Activated CD4-positive, alpha-beta T cell treated with anti-CD3 and anti-CD28 coated beads for 48 hours (primary cell): ENCODE measurements around the gene GABARAP.
"Not testable (repeated sequence)": the region's sequence is repeated elsewhere in the genome, so short reads cannot be mapped to it uniquely, and the experiment has no call there.

Experiments
- DNase-seq: peaks from one replicate; pipeline ENCODE4 v3.0.0-alpha.2; 2020

GABARAP gene

GRCh38 chr17:7260651-7261378, 18.6 kb upstream of the GABARAP start:
- DNase-seq, result peak; percentile 34

- no peak for DNase-seq
Observed at GRCh38 chr17:7260151-7260550, 17.9 kb upstream of the GABARAP start.

GRCh38 chr17:7259555-7259889, 17.3 kb upstream of the GABARAP start:
- DNase-seq, result no peak

DNA sequence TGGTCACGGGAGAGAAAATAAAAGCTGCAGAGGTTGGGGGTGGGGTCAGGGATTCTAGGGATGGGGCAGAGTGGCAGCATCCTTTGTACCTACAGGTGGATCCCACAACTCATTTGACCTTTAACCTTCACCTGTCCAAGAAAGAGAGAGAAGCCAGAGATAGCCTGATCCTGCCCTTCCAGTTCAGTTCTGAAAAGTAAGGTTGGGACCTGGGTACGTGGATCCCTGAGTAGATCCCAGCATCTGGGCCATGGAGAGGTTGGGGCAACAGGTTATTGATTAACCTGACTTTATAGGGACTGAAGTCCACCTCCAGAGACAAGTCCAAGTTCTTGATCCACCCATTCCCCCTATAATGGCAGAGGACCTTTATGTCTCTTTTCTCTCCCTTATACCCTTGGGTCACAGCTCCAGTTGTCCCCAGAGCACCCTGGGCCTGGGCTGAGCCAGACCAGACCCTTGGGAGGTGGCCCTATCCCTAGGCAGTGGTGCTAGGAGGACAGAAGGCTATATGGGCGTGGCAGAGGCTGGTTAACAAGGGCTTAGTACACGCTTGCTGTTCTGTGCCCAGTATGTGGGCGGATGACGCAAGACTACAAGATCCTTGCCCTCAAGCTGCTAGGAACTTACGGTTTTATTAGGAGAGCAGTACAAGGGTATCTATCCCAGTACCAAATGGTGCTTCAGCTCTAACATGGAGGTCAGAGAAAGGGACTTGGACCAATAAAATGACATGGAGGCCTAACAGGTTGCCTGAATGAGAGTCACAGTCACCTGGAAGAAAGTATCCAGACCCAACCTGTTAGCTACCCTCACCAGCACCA, 16.7 kb upstream of the GABARAP start:
- peak; percentile 38 for DNase-seq

GRCh38 chr17:7256766-7257456, 14.7 kb upstream of the GABARAP start:
- DNase-seq, result no peak

DNA sequence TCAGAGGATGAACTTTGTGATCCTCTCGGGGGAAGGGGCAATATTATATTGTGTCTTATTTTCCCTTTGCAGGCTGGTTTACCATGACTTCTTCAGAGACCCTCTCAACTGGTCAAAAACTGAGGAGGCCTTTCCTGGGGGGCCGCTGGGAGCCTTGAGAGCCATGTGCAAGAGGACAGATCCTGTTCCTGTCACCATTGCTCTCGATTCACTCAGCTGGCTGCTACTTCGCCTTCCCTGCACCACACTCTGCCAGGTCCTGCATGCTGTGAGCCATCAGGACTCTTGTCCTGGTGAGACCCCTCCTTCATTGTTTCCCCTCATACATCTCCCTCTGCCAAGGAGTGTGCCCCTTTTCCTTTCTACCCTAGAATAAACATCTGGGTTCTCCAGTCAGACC, 12.3 kb upstream of the GABARAP start:
- no peak for DNase-seq

DNA sequence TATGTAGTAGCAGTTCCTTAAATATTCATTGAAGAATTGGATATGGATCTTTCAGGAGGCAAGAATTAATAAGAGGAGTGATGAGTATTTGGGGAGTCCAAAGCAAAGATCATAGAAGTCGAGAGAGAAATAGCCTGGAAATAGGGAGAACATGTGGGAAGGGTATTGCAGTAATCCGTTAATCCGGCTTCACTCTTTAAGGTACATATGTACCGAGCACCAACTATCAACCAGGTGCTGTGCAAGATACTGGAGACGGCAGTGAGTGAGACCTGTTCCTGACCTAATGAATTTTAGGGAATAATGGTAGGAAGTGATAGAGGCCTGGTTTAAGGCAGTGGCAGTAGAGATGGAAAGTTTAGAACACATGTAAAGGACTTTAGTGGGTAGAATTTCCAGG, 10.8 kb upstream of the GABARAP start:
- DNase-seq, result no peak

GRCh38 chr17:7252176-7253043, 10.2 kb upstream of the GABARAP start, which contains the start of gene ELP5:
TSS of gene ELP5 (plus strand) at chr17:7252215. CDS start at chr17:7252551, 336 bp downstream.
- peak; percentile 94 for DNase-seq

GRCh38 chr17:7251661-7252175, 9.5 kb upstream of the GABARAP start, which contains the start of gene CTDNEP1:
TSS of gene CTDNEP1 (minus strand) at chr17:7251734. CDS start at chr17:7251296, 438 bp downstream.
- peak; percentile 99 for DNase-seq

- DNase-seq, result no peak
Observed at GRCh38 chr17:7250695-7251627, 8.7 kb upstream of the GABARAP start.

GRCh38 chr17:7249830-7250229, 7.6 kb upstream of the GABARAP start:
- DNase-seq, result no peak

GRCh38 chr17:7249214-7249613, 7.0 kb upstream of the GABARAP start:
- no peak for DNase-seq

DNA sequence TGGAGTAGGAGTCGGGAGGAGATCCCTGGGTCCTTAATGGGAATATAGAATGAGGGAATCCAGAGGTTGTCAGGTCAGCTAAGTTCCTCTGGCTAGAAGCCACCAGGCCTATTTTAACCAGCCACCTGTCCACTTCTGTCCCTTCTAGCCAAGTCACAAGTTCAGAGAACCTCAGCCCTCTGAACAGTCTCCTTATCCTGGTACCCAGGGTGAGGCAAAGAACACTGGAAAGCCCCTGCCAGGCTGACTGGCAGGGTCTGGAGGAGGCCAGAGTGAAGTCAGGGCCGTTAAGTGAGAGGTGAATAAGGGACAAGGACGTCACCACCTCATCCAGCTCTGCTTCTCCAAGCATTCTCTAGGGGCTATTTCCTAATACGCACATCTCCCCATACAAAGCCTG, 6.5 kb upstream of the GABARAP start:
- no peak for DNase-seq

- DNase-seq, result no peak
Observed at GRCh38 chr17:7246779-7247178, 4.5 kb upstream of the GABARAP start.

- DNase-seq, result not testable (repeated sequence)
Observed at GRCh38 chr17:7243838-7244237, 1.6 kb upstream of the GABARAP start.

- no peak for DNase-seq
Observed at GRCh38 chr17:7243453-7243729, 1.1 kb upstream of the GABARAP start.

GRCh38 chr17:7242717-7243452, 636 bp upstream of the GABARAP start:
- peak; percentile 94 for DNase-seq

DNA sequence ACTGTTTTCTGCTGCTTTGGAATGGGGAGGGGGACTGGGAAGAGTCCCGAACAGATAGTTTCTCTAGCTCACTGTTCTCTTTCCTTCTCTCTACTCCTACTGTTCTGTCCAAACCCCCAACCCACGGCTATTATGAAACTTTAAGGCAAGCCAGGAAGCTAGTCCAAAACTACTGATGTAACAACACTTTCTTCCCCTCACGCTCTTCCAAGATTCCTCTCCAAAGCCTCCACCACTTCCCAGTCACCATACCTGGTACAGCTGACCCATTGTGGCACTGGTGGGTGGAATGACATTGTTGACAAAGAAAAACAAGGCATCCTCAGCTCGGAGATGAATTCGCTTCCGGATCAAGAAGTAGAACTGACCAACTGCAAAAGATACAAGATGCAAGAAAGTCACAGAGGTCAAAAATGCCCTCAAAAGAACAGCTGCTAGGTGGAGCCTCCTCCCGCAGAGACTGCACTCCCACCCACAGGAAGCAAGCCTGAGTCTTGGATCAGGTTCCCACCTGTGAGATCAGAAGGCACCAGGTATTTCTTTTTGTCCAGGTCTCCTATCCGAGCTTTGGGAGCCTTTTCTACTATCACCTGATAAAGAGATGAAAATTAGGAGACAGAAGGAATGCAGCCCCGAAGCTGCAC, 1.0 kb downstream of the GABARAP start:
- no peak for DNase-seq

GRCh38 chr17:7240375-7240774, 1.9 kb downstream of the GABARAP start:
- no peak for DNase-seq
